ENCODE results near the gene CATSPERZ. TPM values are rescaled to one million over a fixed set of nuclear protein-coding genes. Genes with fewer than 3 reads are reported as not detected.
A peak's percentile ranks its signal among the peaks of the same experiment; 100 is the strongest.

CATSPERZ gene
- total and polyA plus RNA-seq, 9 of the 15 experiments (the other 6 are each of a cell fraction or from before 2014, with no cell fraction given), result 0.86 to 8.5 (median 3.5) TPM

- TF ChIP-seq MGA (IDR thresholded peaks at IDR 0.05) (no peak), PHF20 (IDR thresholded peaks at IDR 0.05; ENCODE audit: partially characterized antibody) (no peak), ZNF431 (CRISPR knock-in tag; IDR thresholded peaks at IDR 0.05) (0 out of 2 replicates have a peak, but pooled peaks have one; percentile 29), E2F3 (CRISPR knock-in tag; IDR thresholded peaks at IDR 0.05) (no peak), STAT5A (IDR thresholded peaks at IDR 0.05; ENCODE audit: borderline replicate concordance, low read length) (no peak), PKNOX1 (IDR thresholded peaks at IDR 0.05) (0 out of 2 replicates have a peak, but pooled peaks have one; percentile 1), ELK1 (CRISPR knock-in tag; IDR thresholded peaks at IDR 0.05) (no peak), SIRT6 (IDR thresholded peaks at IDR 0.05; ENCODE audit: low read depth, low read length) (no peak), MTA2 (IDR thresholded peaks at IDR 0.05; ENCODE audit: low read depth) (no peak), POLR2G (IDR thresholded peaks at IDR 0.05; ENCODE audit: low read depth, low read length) (peak; percentile 59), KDM1A (IDR thresholded peaks at IDR 0.05) (peak; percentile 16 to 45; a peak in 1 of 4 replicates), ZNF263 (CRISPR knock-in tag; IDR thresholded peaks at IDR 0.05; ENCODE audit: borderline replicate concordance) (peak; percentile 24; the same call in 1 of the 2 replicates), BCOR (IDR thresholded peaks at IDR 0.05) (peak; percentile 68)
Observed at GRCh38 chr11:64314805-64315561, 14.8 kb downstream of the CATSPERZ start (continued).
